K562 (cell line): ENCODE measurements around the gene RBM12.

Experiments
- E2F3 ChIP-seq: fragments of 250-450 bp; sonication (Bioruptor Pico); IDR thresholded peaks from 2 replicates; pipeline ENCODE4 v1.4.0; 2020; ENCODE audit warnings: mild to moderate bottlenecking
- EP300 ChIP-seq: IDR thresholded peaks from 2 replicates; pipeline ENCODE4 v1.6.1; 2012; ENCODE audit warnings: low read length, improper control_type of control experiment
- FOXM1 ChIP-seq, 2 experiments: fragments of 450-650 bp in 1 of 2; sonication (generic) in 1 of 2; formaldehyde crosslinking in 1 of 2; IDR thresholded peaks; 2 replicates each; pipeline versions ENCODE4 v1.6.1 to v1.9.0; 2017 to 2022; ENCODE audit warnings: low read depth in 2 of 2, mild to moderate bottlenecking in 2 of 2, missing genetic modification reagents in 1 of 2, moderate library complexity in 1 of 2
- HNRNPK ChIP-seq: fragments of 200-400 bp; formaldehyde crosslinking; IDR thresholded peaks from one replicate; pipeline ENCODE4 v1.6.1; 2018; ENCODE audit warnings: mild to moderate bottlenecking, low read depth, low read length; ENCODE audit not compliant: poor library complexity, severe bottlenecking
- PHB2 ChIP-seq: fragments of 450-650 bp; IDR thresholded peaks from 2 replicates; pipeline ENCODE4 v1.6.1; 2017; ENCODE audit warnings: low read depth
- SRSF1 ChIP-seq: fragments of 200-400 bp; formaldehyde crosslinking; IDR thresholded peaks from 2 replicates; pipeline ENCODE4 v1.6.1; 2017; ENCODE audit warnings: mild to moderate bottlenecking, low read depth, low read length, moderate library complexity
- TBL1XR1 ChIP-seq, 2 experiments: IDR thresholded peaks; 2 replicates each; pipeline ENCODE4 v1.6.1; 2012; ENCODE audit warnings: improper control_type of control experiment in 2 of 2, low read length in 2 of 2, mild to moderate bottlenecking in 1 of 2

GRCh38 chr20:35621560-35621946, 43.1 kb downstream of the RBM12 start:
- no peak for TF ChIP-seq TBL1XR1 (IDR thresholded peaks at IDR 0.05; ENCODE audit: low read length in 2 of 2)
- TF ChIP-seq FOXM1 (IDR thresholded peaks at IDR 0.05; ENCODE audit: low read depth), result no peak
- no peak for TF ChIP-seq FOXM1 (CRISPR knock-in tag; IDR thresholded peaks at IDR 0.05; ENCODE audit: low read depth)
- TF ChIP-seq E2F3, result no peak
- TF ChIP-seq PHB2, result no peak
- TF ChIP-seq HNRNPK, result no peak
- no peak for TF ChIP-seq SRSF1
- no peak for TF ChIP-seq EP300
